GM23248 (cell line): Measurements from ENCODE around the gene GLYR1. TPM values are rescaled to one million over a fixed set of nuclear protein-coding genes. Genes with fewer than 3 reads are reported as not detected.

Source experiments
- DNase-seq: peaks from one replicate; pipeline ENCODE4 v3.0.0-alpha.2; 2015
- H2AFZ ChIP-seq: fragments of 200-600 bp; sonication (generic); 2 replicates; pipeline ENCODE4 v1.6.1; 2016; ENCODE audit warnings: antibody characterized with exemption
- H3F3A ChIP-seq: fragments of 200-600 bp; sonication (generic); 2 replicates; pipeline ENCODE4 v1.6.1; 2016; ENCODE audit warnings: mild to moderate bottlenecking, antibody characterized with exemption, mixed run types; ENCODE audit not compliant: insufficient read depth
- H3K27ac ChIP-seq: fragments of 200-600 bp; sonication (generic); 2 replicates; pipeline ENCODE4 v1.5.1; 2016; ENCODE audit warnings: mild to moderate bottlenecking
- H3K27me3 ChIP-seq: fragments of 200-600 bp; sonication (generic); replicated peaks from 2 replicates; pipeline ENCODE4 v1.6.1; 2016; ENCODE audit warnings: mild to moderate bottlenecking; ENCODE audit not compliant: insufficient read depth
- H3K36me3 ChIP-seq: fragments of 200-600 bp; sonication (generic); 2 replicates; pipeline ENCODE4 v1.6.1; 2016; ENCODE audit warnings: low read depth, mild to moderate bottlenecking
- H3K4me1 ChIP-seq: fragments of 200-600 bp; sonication (generic); 2 replicates; pipeline ENCODE4 v1.6.1; 2016; ENCODE audit warnings: mild to moderate bottlenecking; ENCODE audit not compliant: insufficient read depth
- H3K4me2 ChIP-seq: fragments of 200-600 bp; sonication (generic); one replicate; pipeline ENCODE4 v1.6.1; 2016; ENCODE audit warnings: mild to moderate bottlenecking; ENCODE audit not compliant: unreplicated experiment
- H3K4me3 ChIP-seq: fragments of 200-600 bp; sonication (generic); 2 replicates; pipeline ENCODE4 v1.5.1; 2016; ENCODE audit warnings: mild to moderate bottlenecking
- H3K79me2 ChIP-seq: fragments of 200-600 bp; sonication (generic); 2 replicates; pipeline ENCODE4 v1.6.1; 2016; ENCODE audit warnings: mild to moderate bottlenecking; ENCODE audit not compliant: insufficient read depth
- H3K9ac ChIP-seq: fragments of 200-600 bp; sonication (generic); 2 replicates; pipeline ENCODE4 v1.6.1; 2016; ENCODE audit warnings: mild to moderate bottlenecking
- H3K9me2 ChIP-seq: fragments of 200-600 bp; sonication (generic); 2 replicates; pipeline ENCODE4 v1.6.1; 2016; ENCODE audit warnings: mixed run types, mild to moderate bottlenecking, moderate library complexity; ENCODE audit not compliant: insufficient read depth
- H3K9me3 ChIP-seq: fragments of 200-600 bp; sonication (generic); one replicate; pipeline ENCODE4 v1.6.1; 2017; ENCODE audit warnings: low read depth
- H4K20me1 ChIP-seq: fragments of 200-600 bp; sonication (generic); 2 replicates; pipeline ENCODE4 v1.6.0; 2016; ENCODE audit not compliant: insufficient read depth
- EZH2 ChIP-seq: fragments of 200-600 bp; sonication (generic); IDR thresholded peaks from 2 replicates; pipeline ENCODE4 v1.6.1; 2018; ENCODE audit warnings: antibody characterized with exemption, mild to moderate bottlenecking; ENCODE audit not compliant: insufficient read depth, poor library complexity, severe bottlenecking
- EZH2phosphoT487 ChIP-seq: fragments of 200-600 bp; sonication (generic); IDR thresholded peaks from 2 replicates; pipeline ENCODE4 v1.6.1; 2018; ENCODE audit warnings: antibody characterized with exemption, moderate library complexity, mild to moderate bottlenecking, low read depth; ENCODE audit not compliant: insufficient read depth
- WGBS, 2 experiments: methylation state at CpG; one replicate each; pipeline ENCODE4 v1.1.6; 2015 to 2017; ENCODE audit warnings: low lambda C conversion rate in 2 of 2, low coverage in 1 of 2; ENCODE audit errors: missing lambda C conversion rate in 2 of 2; 5-methylcytosine and 5-hydroxymethylcytosine counted together
- in situ Hi-C: fragments of 300-500 bp; cut with MboI; formaldehyde crosslinking; loops from 2 replicates; pipeline ENCODE4 v1.15.0; 2020
- polyA plus RNA-seq: library from polyadenylated mRNA; unstranded; fragments of >200 nt; fragmentation: Nextera tagmentation; extraction: Ambion mirVana; gene quantifications from 2 replicates; pipeline ENCODE4 v1.2.1, GENCODE V29; 2016
- small RNA-seq: library from RNA; depleted of rRNA; stranded (forward); fragments of <200 nt; gene quantifications from one replicate; pipeline ENCODE3, GENCODE V24; 2014; ENCODE audit warnings: low read depth, low replicate concordance
- total RNA-seq: library from RNA; depleted of rRNA; stranded (reverse); fragments of >200 nt; shearing (Covaris generic); gene quantifications from 2 replicates; pipeline ENCODE4 v1.2.3, GENCODE V29; 2014; rRNA removed

Gene GLYR1
- total and polyA plus RNA-seq, 2 experiments from 2014 or later, result 31.2 to 39.9 TPM

DNA sequence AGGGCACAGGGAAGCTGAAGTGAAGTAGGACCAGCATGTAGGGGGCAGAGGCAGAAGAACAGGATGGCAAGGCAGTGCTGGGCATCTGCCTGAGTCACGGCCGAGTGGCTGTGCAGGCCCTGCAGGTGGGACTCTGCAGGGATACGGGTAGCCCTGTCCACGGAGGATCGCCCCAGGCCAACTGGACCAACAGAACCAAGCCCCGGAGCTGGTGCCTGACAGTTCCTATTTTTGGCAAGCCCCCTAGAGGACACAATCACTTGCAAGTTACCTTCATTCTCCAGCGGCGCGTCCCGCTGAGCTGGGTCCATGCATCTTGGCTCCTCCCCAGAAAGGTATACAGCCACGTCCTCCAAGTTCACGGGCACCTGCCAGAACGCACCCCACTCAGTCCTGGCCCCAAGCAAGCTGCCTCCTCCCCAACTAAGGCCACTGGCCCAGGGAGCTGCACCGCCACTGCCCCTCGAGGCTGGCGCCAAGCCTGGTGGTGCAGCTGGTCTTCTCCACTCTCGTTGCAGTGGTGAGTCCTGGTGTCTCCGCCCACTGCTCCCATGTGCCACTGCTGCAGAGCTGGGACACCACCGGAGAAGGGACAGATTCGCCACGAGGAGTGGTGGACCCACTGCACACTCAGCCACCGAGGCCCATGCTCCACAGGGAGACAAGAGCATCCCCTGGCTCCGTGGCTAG is 86.7 kb downstream of the GLYR1 start:
- peaks cover 33% of the 10 kb centered on the region for H3K79me2 ChIP-seq
- H3K36me3 ChIP-seq, result peaks cover 13% of the 10 kb centered on the region; the same call in 1 of the 2 replicates
- WGBS, 2 experiments, result 91 to 93% methylated on average over 22 to 23 of the region's 23 CpGs
- no peaks in the 10 kb centered on the region for H3F3A ChIP-seq
- no peaks in the 10 kb centered on the region for H3K9me3 ChIP-seq
- H3K4me1 ChIP-seq, result no peaks in the 10 kb centered on the region
- H2AFZ ChIP-seq, result no peak overlapping the region
- H4K20me1 ChIP-seq, result no peaks in the 10 kb centered on the region
- H3K9ac ChIP-seq, result no peak overlapping the region
- DNase-seq, result no peak
- TF ChIP-seq EZH2 (no peak), EZH2phosphoT487 (no peak)
- H3K9me2 ChIP-seq, result no peaks in the 10 kb centered on the region
- H3K27ac ChIP-seq, result no peak overlapping the region
- in situ Hi-C loops, result no loop called here
- H3K4me2 ChIP-seq, result no peak overlapping the region
- no peak overlapping the region for H3K4me3 ChIP-seq
- H3K27me3 ChIP-seq, result no peaks in the 10 kb centered on the region

DNA sequence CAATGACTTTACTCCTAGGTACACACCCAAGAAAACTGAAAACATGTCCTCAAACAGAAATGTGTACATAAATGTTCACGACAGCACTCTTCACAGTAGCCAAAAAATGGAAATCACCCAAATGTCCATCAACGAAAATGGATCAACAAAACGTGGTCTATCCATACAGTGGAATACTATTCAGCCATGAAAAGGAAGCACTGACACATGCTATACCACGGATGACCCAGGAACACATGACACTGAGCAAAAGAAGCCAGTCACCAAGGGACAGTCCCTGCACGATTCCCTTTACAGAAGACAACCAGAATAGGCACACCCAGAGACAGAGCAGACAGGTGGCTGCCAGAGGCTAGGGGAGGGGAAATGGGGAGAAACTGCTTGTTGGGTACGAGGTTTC is 91.4 kb downstream of the GLYR1 start:
- Histone ChIP-seq H3K9me2 (no peaks in the 10 kb centered on the region), H3K27ac (no peak overlapping the region), H3K79me2 (peaks cover 16% of the 10 kb centered on the region; the same call in 1 of the 2 replicates), H3K9me3 (no peaks in the 10 kb centered on the region), H3K36me3 (peaks cover 15% of the 10 kb centered on the region; the same call in 1 of the 2 replicates), H4K20me1 (no peaks in the 10 kb centered on the region), H3K9ac (no peak overlapping the region), H3K4me1 (no peaks in the 10 kb centered on the region), H3K27me3 (no peaks in the 10 kb centered on the region), H3K4me3 (no peak overlapping the region), H2AFZ (no peak overlapping the region), H3F3A (no peaks in the 10 kb centered on the region), H3K4me2 (no peak overlapping the region)
- TF ChIP-seq EZH2 (no peak), EZH2phosphoT487 (no peak)
- no peak for DNase-seq
- in situ Hi-C loops, result no loop called here
- WGBS, 2 experiments, result 88 to 89% methylated on average over 6 of the region's 6 CpGs

DNA sequence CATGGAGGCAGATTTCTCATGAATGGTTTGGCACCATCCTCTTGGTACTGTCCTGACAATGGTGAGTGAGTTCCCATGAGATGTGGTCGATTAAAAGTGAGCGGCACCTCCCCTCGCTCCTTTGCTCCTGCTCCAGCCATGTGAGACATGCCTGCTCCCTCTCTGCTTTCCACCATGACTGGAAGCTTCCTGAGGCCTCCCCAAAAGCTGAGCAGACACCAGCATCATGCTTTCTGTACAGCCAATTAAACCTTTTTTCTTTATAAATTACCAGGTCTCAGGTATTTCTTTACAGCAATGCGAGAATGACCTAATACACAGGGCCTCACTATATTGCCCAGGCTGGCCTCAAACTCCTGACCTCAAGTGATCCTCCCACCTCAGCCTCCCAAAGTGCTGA is 92.2 kb downstream of the GLYR1 start:
- Histone ChIP-seq H4K20me1 (no peaks in the 10 kb centered on the region), H3K27me3 (no peaks in the 10 kb centered on the region), H3K4me3 (no peak overlapping the region), H3F3A (no peaks in the 10 kb centered on the region), H3K36me3 (peaks cover 15% of the 10 kb centered on the region; the same call in 1 of the 2 replicates), H3K9me3 (no peaks in the 10 kb centered on the region), H3K4me1 (no peaks in the 10 kb centered on the region), H2AFZ (no peak overlapping the region), H3K4me2 (no peak overlapping the region), H3K27ac (no peak overlapping the region), H3K9me2 (no peaks in the 10 kb centered on the region), H3K9ac (no peak overlapping the region), H3K79me2 (peaks cover 16% of the 10 kb centered on the region; the same call in 1 of the 2 replicates)
- in situ Hi-C loops, result no loop called here
- TF ChIP-seq EZH2 (no peak), EZH2phosphoT487 (no peak)
- WGBS, 2 experiments, result 94 to 100% methylated on average over 4 of the region's 4 CpGs
- no peak for DNase-seq

DNA sequence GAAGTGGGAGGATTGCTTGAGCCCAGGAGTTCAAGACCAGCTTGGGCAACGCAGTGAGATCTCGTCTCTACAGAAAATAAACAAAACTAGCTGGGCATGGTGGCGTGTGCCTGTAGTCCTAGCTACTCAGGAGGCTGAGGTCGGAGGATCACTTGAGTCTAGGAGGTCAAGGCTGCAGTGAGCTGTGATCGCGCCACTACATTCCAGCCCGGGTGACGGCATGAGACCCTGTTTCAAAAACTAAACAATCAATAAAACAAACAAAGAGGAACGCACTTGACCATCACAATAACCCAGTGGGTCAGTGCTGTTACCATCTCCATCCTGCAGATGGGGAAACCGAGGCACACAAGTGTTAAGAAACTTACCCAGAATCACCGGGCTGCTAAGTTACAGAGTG is 93.9 kb downstream of the GLYR1 start:
- Histone ChIP-seq H3K9me3 (no peaks in the 10 kb centered on the region), H3K79me2 (peaks cover 16% of the 10 kb centered on the region; the same call in 1 of the 2 replicates), H3K4me1 (no peaks in the 10 kb centered on the region), H2AFZ (no peak overlapping the region), H3K9me2 (no peaks in the 10 kb centered on the region), H3K27ac (no peak overlapping the region), H3K36me3 (peaks cover 15% of the 10 kb centered on the region; the same call in 1 of the 2 replicates), H3K9ac (no peak overlapping the region), H3K4me2 (no peak overlapping the region), H3K27me3 (no peaks in the 10 kb centered on the region), H4K20me1 (no peaks in the 10 kb centered on the region), H3F3A (no peaks in the 10 kb centered on the region), H3K4me3 (no peak overlapping the region)
- in situ Hi-C loops, result no loop called here
- 92 to 96% methylated on average over 11 of the region's 11 CpGs for WGBS, 2 experiments
- TF ChIP-seq EZH2phosphoT487, result no peak
- no peak for TF ChIP-seq EZH2
- DNase-seq, result no peak

Small RNAs within 50 kb of the gene (small RNA-seq; reads per million reads assigned to genes)
- gene RF00017, result not detected

Other genes starting within 250 kb of the GLYR1 start
- 9.9 and 17.4 TPM in 2 replicates for gene UBALD1, start 232.4 kb downstream of the GLYR1 start, total RNA-seq
- 10.3 and 11.5 TPM in 2 replicates for gene UBALD1, start 232.4 kb downstream of the GLYR1 start, polyA plus RNA-seq
- gene MGRN1, start 222.5 kb downstream of the GLYR1 start, total RNA-seq, result 26.4 and 30.2 TPM in 2 replicates
- 13.1 and 14.0 TPM in 2 replicates for gene MGRN1, start 222.5 kb downstream of the GLYR1 start, polyA plus RNA-seq
- gene NUDT16L1, start 153.7 kb downstream of the GLYR1 start, total RNA-seq, result 34.8 and 43.6 TPM in 2 replicates
- 42.9 and 43.6 TPM in 2 replicates for gene NUDT16L1, start 153.7 kb downstream of the GLYR1 start, polyA plus RNA-seq
- gene ANKS3, start 113.0 kb downstream of the GLYR1 start, total RNA-seq, result 17.6 and 20.0 TPM in 2 replicates
- gene ANKS3, start 113.0 kb downstream of the GLYR1 start, polyA plus RNA-seq, result 12.8 and 13.0 TPM in 2 replicates
- gene DNAAF8, start 112.8 kb downstream of the GLYR1 start, total RNA-seq, result 0.25 and 0.86 TPM in 2 replicates
- 1.7 and 2.3 TPM in 2 replicates for gene DNAAF8, start 112.8 kb downstream of the GLYR1 start, polyA plus RNA-seq
- gene ZNF500, start 80.1 kb downstream of the GLYR1 start, total RNA-seq, result 12.3 and 19.0 TPM in 2 replicates
- 7.4 and 8.8 TPM in 2 replicates for gene ZNF500, start 80.1 kb downstream of the GLYR1 start, polyA plus RNA-seq
- gene SEPTIN12, start 58.9 kb downstream of the GLYR1 start, total RNA-seq, result not detected in 2 replicates
- not detected in 2 replicates for gene SEPTIN12, start 58.9 kb downstream of the GLYR1 start, polyA plus RNA-seq
- not detected in 2 replicates for gene SMIM22, start 51.9 kb downstream of the GLYR1 start, total RNA-seq
- gene SMIM22, start 51.9 kb downstream of the GLYR1 start, polyA plus RNA-seq, result not detected in 2 replicates
- 17.7 and 27.3 TPM in 2 replicates for gene ROGDI, start 44.7 kb downstream of the GLYR1 start, total RNA-seq
- gene ROGDI, start 44.7 kb downstream of the GLYR1 start, polyA plus RNA-seq, result 21.4 and 25.2 TPM in 2 replicates
- 16.4 and 18.1 TPM in 2 replicates for gene UBN1, start 193 bp upstream of the GLYR1 start, total RNA-seq
- 9.3 and 9.9 TPM in 2 replicates for gene UBN1, start 193 bp upstream of the GLYR1 start, polyA plus RNA-seq
- 1.2 and 1.9 TPM in 2 replicates for gene PPL, start 89.9 kb upstream of the GLYR1 start, total RNA-seq
- 0.94 and 1.7 TPM in 2 replicates for gene PPL, start 89.9 kb upstream of the GLYR1 start, polyA plus RNA-seq
- not detected in 2 replicates for gene SEC14L5, start 111.0 kb upstream of the GLYR1 start, total RNA-seq
- not detected in 2 replicates for gene SEC14L5, start 111.0 kb upstream of the GLYR1 start, polyA plus RNA-seq
- 33.4 and 61.0 TPM in 2 replicates for gene NAGPA, start 186.6 kb upstream of the GLYR1 start, total RNA-seq
- gene NAGPA, start 186.6 kb upstream of the GLYR1 start, polyA plus RNA-seq, result 16.2 and 16.3 TPM in 2 replicates
- gene C16orf89, start 218.7 kb upstream of the GLYR1 start, total RNA-seq, result not detected in 2 replicates
- gene C16orf89, start 218.7 kb upstream of the GLYR1 start, polyA plus RNA-seq, result not detected in 2 replicates
- gene ALG1, start 224.6 kb upstream of the GLYR1 start, total RNA-seq, result 34.1 and 36.5 TPM in 2 replicates
- gene ALG1, start 224.6 kb upstream of the GLYR1 start, polyA plus RNA-seq, result 45.4 and 48.0 TPM in 2 replicates